Measurements from ENCODE around the gene HIF1A. TPM values are rescaled to one million over a fixed set of nuclear protein-coding genes. Genes with fewer than 3 reads are reported as not detected.

Gene HIF1A
- total and polyA plus RNA-seq, 2 experiments from 2014 or later, result 113 to 242 TPM

GRCh38 chr14:61718039-61718438 lies 22.7 kb downstream of the HIF1A start:
- peaks cover 70% of the 10 kb centered on the region for H3K4me1 ChIP-seq (ENCODE audit: insufficient read depth)
- H3K4me3 Mint-ChIP-seq, result no peak overlapping the region; the same call in 2 of the 3 replicates
- H3K9me2 ChIP-seq (ENCODE audit: insufficient read depth), result no peaks in the 10 kb centered on the region
- DNase-seq (ENCODE audit: low spot score) (peak; percentile 47), ATAC-seq (peak; percentile 56)
- peaks cover 100% of the 10 kb centered on the region for H3K79me2 ChIP-seq (replicated peaks; ENCODE audit: insufficient read depth)
- peaks cover 26% of the 10 kb centered on the region for H3K36me3 Mint-ChIP-seq (ENCODE audit: low read depth)
- H3K27me3 Mint-ChIP-seq (ENCODE audit: insufficient read depth, low read depth, poor library complexity), result peaks cover 2% of the 10 kb centered on the region
- H3K9me3 Mint-ChIP-seq, result no peaks in the 10 kb centered on the region
- peaks cover 17% of the 10 kb centered on the region for H3K36me3 ChIP-seq (ENCODE audit: insufficient read depth)
- no peaks in the 10 kb centered on the region for H3F3A ChIP-seq (replicated peaks; ENCODE audit: low read depth)
- no peak overlapping the region for H2AFZ ChIP-seq
- TF ChIP-seq CTCF (conservative IDR thresholded peaks at IDR 0.05; ENCODE audit: low read depth in 2 of 2), result no peak
- H3K4me1 Mint-ChIP-seq, result peaks cover 54% of the 10 kb centered on the region
- no peak overlapping the region for H3K27ac ChIP-seq (ENCODE audit: low read depth)
- H3K4me2 ChIP-seq, result peak overlapping the region; percentile 57
- H3K27me3 ChIP-seq (ENCODE audit: insufficient read depth), result no peaks in the 10 kb centered on the region
- H3K4me3 ChIP-seq, result no peak overlapping the region
- H4K20me1 ChIP-seq (replicated peaks; ENCODE audit: insufficient read depth), result peaks cover 65% of the 10 kb centered on the region
- no peak overlapping the region for H3K27ac Mint-ChIP-seq

- H3K4me1 ChIP-seq (ENCODE audit: insufficient read depth), result peaks cover 55% of the 10 kb centered on the region
- H4K20me1 ChIP-seq (replicated peaks; ENCODE audit: insufficient read depth), result peaks cover 56% of the 10 kb centered on the region
- peaks cover 39% of the 10 kb centered on the region for H3K36me3 Mint-ChIP-seq (ENCODE audit: low read depth)
- ATAC-seq, result peak; percentile 21; the same call in 1 of the 3 replicates
- peaks cover 2% of the 10 kb centered on the region for H3K27me3 Mint-ChIP-seq (ENCODE audit: insufficient read depth, low read depth, poor library complexity)
- no peaks in the 10 kb centered on the region for H3K9me2 ChIP-seq (ENCODE audit: insufficient read depth)
- H3K4me2 ChIP-seq, result peak overlapping the region; percentile 57
- peak overlapping the region; percentile 46; the same call in 1 of the 2 replicates for H3K27ac ChIP-seq (ENCODE audit: low read depth)
- TF ChIP-seq ZNF462 (CRISPR knock-in tag; IDR thresholded peaks at IDR 0.05) (no peak), ZNF331 (CRISPR knock-in tag; IDR thresholded peaks at IDR 0.05; ENCODE audit: low read depth) (no peak), EZH2 (IDR thresholded peaks at IDR 0.05; ENCODE audit: low read depth, unreplicated experiment) (no peak), CTCF (conservative IDR thresholded peaks at IDR 0.05; ENCODE audit: low read depth in 2 of 2) (no peak), STAT1 (IDR thresholded peaks at IDR 0.05; ENCODE audit: unreplicated experiment) (no peak)
- H3K4me1 Mint-ChIP-seq, result peaks cover 45% of the 10 kb centered on the region
- DNase-seq (ENCODE audit: low spot score), result no peak
- H3F3A ChIP-seq (replicated peaks; ENCODE audit: low read depth), result no peaks in the 10 kb centered on the region
- H3K27me3 ChIP-seq (ENCODE audit: insufficient read depth), result no peaks in the 10 kb centered on the region
- no peak overlapping the region for H3K4me3 Mint-ChIP-seq
- no peak overlapping the region for H2AFZ ChIP-seq
- H3K9me3 Mint-ChIP-seq, result no peaks in the 10 kb centered on the region
- peaks cover 30% of the 10 kb centered on the region for H3K36me3 ChIP-seq (ENCODE audit: insufficient read depth)
- H3K4me3 ChIP-seq, result no peak overlapping the region
- H3K79me2 ChIP-seq (replicated peaks; ENCODE audit: insufficient read depth), result peaks cover 99% of the 10 kb centered on the region
- H3K27ac Mint-ChIP-seq, result no peak overlapping the region; the same call in 1 of the 2 replicates
Measured at GRCh38 chr14:61719344-61720293, 24.3 kb downstream of the HIF1A start.
